DMS 273 treated with DMSO at 0.1 percent for 48 hours (cell line): ENCODE measurements around the gene SOCS1.

ENCODE experiments used
- DNase-seq: peaks from one replicate; lab custom pipeline; 2025; lab: John Stamatoyannopoulos, UW

Gene SOCS1

GRCh38 chr16:11260596-11260966, 4.6 kb upstream of the SOCS1 start:
- no peak for DNase-seq

GRCh38 chr16:11259655-11260595, 3.9 kb upstream of the SOCS1 start:
- no peak for DNase-seq

- no peak for DNase-seq
Measured at GRCh38 chr16:11258553-11259492, 2.8 kb upstream of the SOCS1 start.

- DNase-seq = peak; percentile 48
Measured at GRCh38 chr16:11257131-11257938, 1.3 kb upstream of the SOCS1 start.

GRCh38 chr16:11256661-11257130, 692 bp upstream of the SOCS1 start:
- no peak for DNase-seq

GRCh38 chr16:11254913-11255736, 879 bp downstream of the SOCS1 start:
- no peak for DNase-seq

GRCh38 chr16:11253995-11254912, 1.8 kb downstream of the SOCS1 start:
- no peak for DNase-seq

- DNase-seq = no peak
Measured at GRCh38 chr16:11253009-11253994, 2.7 kb downstream of the SOCS1 start.

GRCh38 chr16:11252482-11252931, 3.5 kb downstream of the SOCS1 start:
- no peak for DNase-seq

- DNase-seq = no peak
Measured at GRCh38 chr16:11251525-11252481, 4.2 kb downstream of the SOCS1 start.

- DNase-seq = no peak
Measured at GRCh38 chr16:11250786-11251524, 5.0 kb downstream of the SOCS1 start.

GRCh38 chr16:11250091-11250785, 5.8 kb downstream of the SOCS1 start:
- no peak for DNase-seq

GRCh38 chr16:11249233-11250061, 6.6 kb downstream of the SOCS1 start:
- DNase-seq = no peak

GRCh38 chr16:11248133-11248532, 7.9 kb downstream of the SOCS1 start:
- no peak for DNase-seq

GRCh38 chr16:11245988-11246387, 10.0 kb downstream of the SOCS1 start:
- no peak for DNase-seq
